Choroid plexus epithelial cell (primary cell): ENCODE results near the gene NAV3.

Experiments
- DNase-seq: peaks from one replicate; pipeline ENCODE4 v3.0.0-alpha.2; 2010; ENCODE audit warnings: low read depth
- H3K4me3 ChIP-seq: 2 replicates; pipeline ENCODE4 v1.5.1; 2011; ENCODE audit warnings: low read depth, mild to moderate bottlenecking, control low read depth, low read length, moderate library complexity
- CTCF ChIP-seq: conservative IDR thresholded peaks from 2 replicates; pipeline ENCODE4 v1.5.1; 2011; ENCODE audit warnings: low read depth, mild to moderate bottlenecking, control low read depth, inconsistent platforms, low read length, moderate library complexity

The NAV3 gene

DNA sequence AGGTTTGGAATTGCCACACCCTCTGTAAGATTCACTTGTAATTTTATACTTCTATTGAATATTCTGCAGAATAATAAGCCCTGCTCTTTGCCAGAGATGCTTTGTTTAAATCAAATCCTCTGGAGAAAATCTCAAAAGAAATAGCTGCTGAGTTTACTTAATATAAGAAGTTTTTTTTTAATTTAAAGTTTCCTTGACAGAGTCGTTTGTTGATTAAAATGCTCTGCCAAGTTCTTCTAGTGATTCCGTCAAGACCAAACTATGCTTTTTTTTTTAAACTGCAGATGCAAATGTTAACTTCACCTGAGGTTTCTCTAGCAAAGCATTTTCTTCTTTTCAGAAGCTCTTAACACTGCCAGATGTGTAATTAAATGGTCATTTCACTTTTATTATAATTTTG is 13.4 kb upstream of the NAV3 start:
- no peak for DNase-seq
- H3K4me3 ChIP-seq = no peak overlapping the region
- TF ChIP-seq CTCF = no peak

- DNase-seq = no peak
- no peak for TF ChIP-seq CTCF
- H3K4me3 ChIP-seq = no peak overlapping the region
Observed at GRCh38 chr12:77818351-77818750, 12.3 kb upstream of the NAV3 start.

DNA sequence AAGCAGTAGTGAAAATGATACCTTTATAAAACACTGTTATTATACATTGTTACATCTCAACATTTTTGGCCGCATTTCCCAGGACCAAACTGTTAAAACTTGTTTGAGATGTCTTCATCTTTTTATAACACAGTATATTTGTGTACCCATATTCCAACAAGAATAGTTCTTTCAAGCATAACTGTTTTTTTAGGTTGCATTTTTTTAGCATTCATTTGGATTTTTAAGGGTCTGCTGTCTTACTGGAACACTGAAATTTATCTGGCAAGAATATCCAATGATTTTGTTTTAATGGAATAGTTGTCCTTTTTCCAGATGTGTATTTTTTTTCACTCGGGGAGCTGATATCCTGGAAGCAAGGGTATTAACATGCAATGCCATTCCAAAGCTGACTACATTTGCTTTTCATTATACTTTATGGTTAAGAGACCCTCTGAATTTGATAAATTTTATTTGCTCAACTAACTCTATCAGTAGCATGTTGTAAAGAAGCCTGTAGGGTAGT is 8.9 kb upstream of the NAV3 start:
- no peak for DNase-seq
- H3K4me3 ChIP-seq = no peak overlapping the region
- no peak for TF ChIP-seq CTCF

DNA sequence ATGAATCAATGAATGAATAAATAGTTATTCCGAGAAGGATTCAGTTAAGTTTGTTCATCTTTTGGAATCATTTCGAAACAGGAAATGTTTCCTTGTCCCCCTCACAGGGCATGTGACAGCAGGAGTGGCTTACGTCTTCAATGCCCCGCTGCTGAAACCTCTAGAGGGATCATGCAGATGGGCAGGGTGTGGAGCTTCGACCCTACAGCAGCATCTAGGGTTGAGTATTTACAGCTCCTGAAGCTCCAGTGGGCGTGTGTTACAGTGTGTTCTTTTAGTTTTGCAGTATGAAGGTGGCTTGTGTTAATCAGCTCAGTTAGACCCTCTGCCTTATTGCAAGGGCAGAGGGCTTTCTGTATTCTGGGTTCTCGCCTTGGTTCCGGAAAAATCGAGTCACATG is 2.6 kb downstream of the NAV3 start:
- H3K4me3 ChIP-seq = no peak overlapping the region
- no peak for DNase-seq
- TF ChIP-seq CTCF = no peak

DNA sequence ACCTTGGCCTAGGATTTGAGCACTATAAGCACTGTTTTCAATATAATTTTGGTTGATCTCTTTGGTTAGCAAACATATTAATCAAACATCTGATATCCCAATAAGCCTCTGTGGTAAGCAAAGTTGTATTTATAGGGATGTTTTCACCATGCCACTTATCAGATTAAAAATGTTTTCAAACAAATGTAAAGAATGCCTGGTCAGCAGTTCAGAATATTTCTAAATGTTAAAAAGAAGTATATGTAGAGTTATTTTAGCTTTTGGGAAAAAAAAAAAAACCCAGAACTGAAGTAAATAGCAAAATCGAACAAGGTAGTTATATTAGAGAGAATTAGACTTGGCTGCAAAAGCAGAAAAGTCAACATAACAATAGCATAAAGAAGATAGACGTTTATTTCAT is 3.9 kb downstream of the NAV3 start:
- no peak for DNase-seq
- H3K4me3 ChIP-seq = no peak overlapping the region
- TF ChIP-seq CTCF = no peak

DNA sequence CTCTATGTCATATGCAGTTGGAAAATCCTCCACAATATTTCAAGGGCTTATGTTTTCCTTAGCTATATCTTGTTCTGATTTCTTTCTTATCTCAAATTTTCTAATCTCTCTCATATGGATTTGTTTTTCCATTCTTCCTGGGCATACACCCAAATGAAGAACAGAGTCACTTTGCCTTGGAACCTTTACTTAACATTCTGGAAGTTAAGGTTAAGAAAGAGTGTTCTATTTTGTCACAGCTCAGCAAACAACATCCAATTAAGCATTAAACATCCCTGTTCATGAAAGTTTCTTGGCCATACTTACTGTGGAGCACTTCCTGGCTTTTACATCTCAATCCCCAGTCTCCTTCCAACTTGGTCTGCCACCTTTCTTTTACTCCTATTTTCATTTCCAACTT is 5.3 kb downstream of the NAV3 start:
- no peak for TF ChIP-seq CTCF
- no peak overlapping the region for H3K4me3 ChIP-seq
- no peak for DNase-seq

GRCh38 chr12:77837876-77838291 is 7.2 kb downstream of the NAV3 start:
- peak; percentile 53 for DNase-seq
- H3K4me3 ChIP-seq = no peak overlapping the region
- TF ChIP-seq CTCF = no peak
